Esophagus (tissue), 2 donors: ENCODE measurements around the gene EVX2. TPM values are rescaled to one million over a fixed set of nuclear protein-coding genes. Genes with fewer than 3 reads are reported as not detected.

ENCODE experiments used
- H3K27ac ChIP-seq, 2 donors: one replicate each; pipeline ENCODE4 v1.5.1; 2013; ENCODE audit warnings: low read depth in 2 of 2, mild to moderate bottlenecking in 2 of 2, inconsistent platforms in 1 of 2, low read length in 1 of 2, moderate library complexity in 1 of 2
- H3K27me3 ChIP-seq, 2 donors: one replicate each; pipeline ENCODE4 v1.6.1; 2013; ENCODE audit warnings: low read length in 2 of 2, control low read depth in 1 of 2, mild to moderate bottlenecking in 1 of 2; ENCODE audit not compliant: insufficient read depth in 2 of 2, control insufficient read depth in 1 of 2
- H3K36me3 ChIP-seq, 2 donors: one replicate each; pipeline ENCODE4 v1.6.1; 2013; ENCODE audit warnings: low read length in 1 of 2; ENCODE audit not compliant: control insufficient read depth in 2 of 2, insufficient read depth in 2 of 2
- H3K4me1 ChIP-seq, 2 donors: one replicate each; pipeline ENCODE4 v1.6.1; 2013; ENCODE audit warnings: low read length in 1 of 2; ENCODE audit not compliant: control insufficient read depth in 2 of 2, insufficient read depth in 2 of 2
- H3K4me3 ChIP-seq, 2 donors: one replicate each; pipeline ENCODE4 v1.5.1; 2013; ENCODE audit warnings: low read length in 2 of 2, mild to moderate bottlenecking in 2 of 2, low read depth in 1 of 2, moderate library complexity in 1 of 2
- H3K9me3 ChIP-seq, 2 donors: one replicate each; pipeline ENCODE4 v1.6.1; 2013; ENCODE audit warnings: mild to moderate bottlenecking in 2 of 2, low read depth in 1 of 2, low read length in 1 of 2, moderate library complexity in 1 of 2; ENCODE audit not compliant: control insufficient read depth in 2 of 2, insufficient read depth in 1 of 2
- WGBS, 2 donors: extraction: QIAGEN DNeasy Blood & Tissue Kit; methylation state at CpG; one replicate each; pipeline ENCODE4 v1.1.7; 2013; 5-methylcytosine and 5-hydroxymethylcytosine counted together
- polyA plus RNA-seq, 2 donors: library from polyadenylated mRNA; stranded (reverse); fragments of 200-250 nt; gene quantifications; one replicate each; pipeline ENCODE4 v1.2.3, GENCODE V29; 2013
- donor health status: healthy with polysubstance abuse.
- donor health status: Bipolar disorder and iron deficiency.

EVX2 gene
- polyA plus RNA-seq, 2 donors, result not detected

- Histone ChIP-seq H3K36me3 (no peaks in the 10 kb centered on the region), H3K4me1 (peaks cover 8 to 15% of the 10 kb centered on the region in 2 donors), H3K9me3 (peaks cover 0 to 17% of the 10 kb centered on the region in 2 donors), H3K27me3 (peaks cover 2 to 53% of the 10 kb centered on the region in 2 donors), H3K27ac (no peak overlapping the region), H3K4me3 (no peak overlapping the region)
Measured at GRCh38 chr2:176089843-176090395, 6.2 kb upstream of the EVX2 start.

GRCh38 chr2:176088937-176089842 lies 5.4 kb upstream of the EVX2 start:
- Histone ChIP-seq H3K27me3 (peaks cover 2 to 51% of the 10 kb centered on the region in 2 donors), H3K36me3 (no peaks in the 10 kb centered on the region), H3K4me3 (no peak overlapping the region), H3K27ac (no peak overlapping the region), H3K4me1 (peaks cover 8 to 15% of the 10 kb centered on the region in 2 donors), H3K9me3 (peaks cover 0 to 16% of the 10 kb centered on the region in 2 donors)
- whole genome bisulfite sequencing, 2 donors, result 7 to 10% methylated on average over 6 of the region's 6 CpGs

GRCh38 chr2:176088048-176088936 lies 4.5 kb upstream of the EVX2 start:
- H3K4me3 ChIP-seq, result peak overlapping the region; percentile 21 to 37
- peaks cover 2 to 52% of the 10 kb centered on the region in 2 donors for H3K27me3 ChIP-seq
- H3K36me3 ChIP-seq, result no peaks in the 10 kb centered on the region
- H3K9me3 ChIP-seq, result peaks cover 0 to 14% of the 10 kb centered on the region in 2 donors
- WGBS, 2 donors, result 5 to 8% methylated on average over 49 of the region's 49 CpGs
- no peak overlapping the region for H3K27ac ChIP-seq
- peaks cover 9 to 11% of the 10 kb centered on the region in 2 donors for H3K4me1 ChIP-seq

DNA sequence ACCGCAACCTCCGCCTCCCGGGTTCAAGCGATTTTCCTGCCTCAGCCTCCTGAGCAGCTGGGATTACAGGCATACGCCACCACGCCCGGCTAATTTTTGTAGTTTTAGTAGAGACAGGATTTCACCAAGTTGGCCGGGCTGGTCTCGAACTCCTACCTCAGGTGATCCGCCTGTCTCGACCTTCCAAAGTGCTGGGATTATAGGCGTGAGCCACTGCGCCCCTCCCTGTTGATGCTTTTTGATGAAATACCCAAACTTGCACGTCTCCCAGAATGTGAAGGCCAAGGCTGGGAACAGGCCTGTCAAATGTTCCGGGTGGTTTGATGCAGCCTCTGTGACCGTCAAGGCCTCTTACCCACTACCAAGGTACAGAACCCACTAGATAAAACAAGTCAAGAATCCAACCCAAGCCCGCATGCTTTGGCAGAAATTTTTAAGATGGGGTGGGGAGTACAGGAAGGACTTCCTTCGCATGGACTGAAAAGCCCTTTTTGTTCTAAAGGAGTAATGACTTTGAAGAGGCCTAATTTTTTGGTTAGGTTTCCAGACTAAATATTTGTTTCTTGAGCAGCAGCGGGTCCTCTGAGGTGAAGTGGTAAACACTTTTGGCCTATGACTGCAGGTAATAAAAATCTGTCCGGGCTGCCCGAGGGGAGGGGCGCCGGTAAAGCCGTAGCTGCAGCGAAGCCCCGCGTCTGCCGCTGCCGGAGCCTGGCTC lies 3.7 kb upstream of the EVX2 start:
- H3K4me1 ChIP-seq, result peaks cover 7 to 8% of the 10 kb centered on the region in 2 donors
- H3K27ac ChIP-seq, result no peak overlapping the region
- H3K27me3 ChIP-seq, result peaks cover 2 to 55% of the 10 kb centered on the region in 2 donors
- peaks cover 0 to 19% of the 10 kb centered on the region in 2 donors for H3K9me3 ChIP-seq
- H3K4me3 ChIP-seq, result no peak overlapping the region
- no peaks in the 10 kb centered on the region for H3K36me3 ChIP-seq
- WGBS, 2 donors, result 30 to 38% methylated on average over 29 of the region's 29 CpGs

- 6 to 7% methylated on average over 46 of the region's 46 CpGs for WGBS, 2 donors
- no peaks in the 10 kb centered on the region for H3K36me3 ChIP-seq
- no peak overlapping the region for H3K4me3 ChIP-seq
- peaks cover 8 to 26% of the 10 kb centered on the region in 2 donors for H3K9me3 ChIP-seq
- peaks cover 2 to 55% of the 10 kb centered on the region in 2 donors for H3K27me3 ChIP-seq
- no peak overlapping the region for H3K27ac ChIP-seq
- peaks cover 4 to 10% of the 10 kb centered on the region in 2 donors for H3K4me1 ChIP-seq
Measured at GRCh38 chr2:176085861-176086771, 2.4 kb upstream of the EVX2 start.

DNA sequence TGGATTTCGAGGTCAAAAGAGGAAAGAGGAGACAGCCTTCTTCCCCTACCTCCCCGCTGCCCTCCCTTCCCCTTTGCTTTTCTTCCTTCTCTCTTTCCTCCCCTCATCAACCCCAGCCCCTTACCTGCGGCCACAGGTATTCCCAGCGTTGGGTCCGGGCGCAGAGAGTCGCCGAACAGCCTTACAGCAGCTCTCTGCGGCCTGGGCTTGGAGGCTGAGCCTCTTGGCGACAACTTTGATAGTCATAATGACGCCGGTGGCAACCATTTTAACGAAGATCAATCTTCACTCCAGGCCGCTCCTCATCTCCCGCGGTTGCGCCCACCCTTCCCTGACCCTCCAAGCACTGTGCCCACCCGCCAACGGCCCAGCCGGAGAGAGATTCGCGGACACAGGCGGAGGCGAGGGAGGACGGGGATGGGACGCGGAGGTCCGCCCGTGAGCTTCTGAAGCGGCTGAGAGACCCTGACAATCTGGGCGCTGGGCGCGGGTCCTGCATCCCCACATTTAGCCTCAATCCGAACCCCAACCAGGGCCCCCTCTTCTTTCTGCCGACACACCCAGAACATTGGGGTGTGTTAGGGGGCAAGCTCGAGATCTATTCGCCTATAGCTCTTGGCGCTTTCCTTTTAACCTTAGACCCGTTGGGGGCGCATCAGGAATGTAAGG lies 1.5 kb upstream of the EVX2 start:
- WGBS, 2 donors, result 11 to 15% methylated on average over 40 of the region's 40 CpGs
- no peaks in the 10 kb centered on the region for H3K36me3 ChIP-seq
- H3K27me3 ChIP-seq, result peaks cover 2 to 63% of the 10 kb centered on the region in 2 donors
- no peak overlapping the region for H3K27ac ChIP-seq
- H3K4me3 ChIP-seq, result no peak overlapping the region
- peaks cover 4 to 15% of the 10 kb centered on the region in 2 donors for H3K4me1 ChIP-seq
- H3K9me3 ChIP-seq, result peaks cover 11 to 34% of the 10 kb centered on the region in 2 donors

DNA sequence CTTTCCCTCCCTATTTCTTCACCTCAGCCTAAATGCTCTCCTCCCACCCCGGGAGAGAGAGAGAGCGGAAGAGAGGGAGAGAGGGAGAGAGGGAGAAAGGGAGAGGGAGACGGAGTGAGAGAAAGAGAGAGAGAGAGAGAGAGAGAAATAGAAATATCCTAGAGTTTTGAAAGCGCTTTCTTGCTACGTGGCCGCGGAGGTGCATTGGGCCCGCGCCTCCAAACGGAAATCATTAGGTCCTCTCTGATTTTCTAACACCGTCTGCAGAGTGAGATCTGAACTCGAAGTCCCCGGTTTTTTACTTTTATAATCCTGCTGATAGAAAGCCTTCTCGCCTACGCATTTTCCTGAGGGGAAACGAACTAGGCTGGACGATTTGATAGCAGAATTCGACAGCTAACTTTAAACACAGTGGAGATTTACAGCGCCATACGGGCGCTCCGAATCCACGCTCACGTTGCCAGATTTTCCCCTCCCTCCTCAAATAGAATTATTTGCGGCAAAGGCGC lies 903 bp upstream of the EVX2 start:
- no peak overlapping the region for H3K4me3 ChIP-seq
- WGBS, 2 donors, result 7 to 11% methylated on average over 26 of the region's 26 CpGs
- peaks cover 2 to 65% of the 10 kb centered on the region in 2 donors for H3K27me3 ChIP-seq
- H3K9me3 ChIP-seq, result peaks cover 13 to 37% of the 10 kb centered on the region in 2 donors
- no peaks in the 10 kb centered on the region for H3K36me3 ChIP-seq
- H3K4me1 ChIP-seq, result peaks cover 7 to 15% of the 10 kb centered on the region in 2 donors
- H3K27ac ChIP-seq, result no peak overlapping the region
